HG02885 (cell line): ENCODE data around the gene IGSF9.

Source experiments
- ATAC-seq: cut with Tn5 transposase; IDR thresholded peaks from one replicate; pipeline ENCODE4 v1.9.1; 2021; ENCODE audit warnings: mild to moderate bottlenecking; ENCODE audit not compliant: unreplicated experiment, poor library complexity

Gene IGSF9

GRCh38 chr1:159881622-159882526 lies 63.5 kb downstream of the IGSF9 start:
- ATAC-seq = no peak

- no peak for ATAC-seq
These were observed 65.0 kb downstream of the IGSF9 start for GRCh38 chr1:159880430-159880829.

- no peak for ATAC-seq
These were observed 65.4 kb downstream of the IGSF9 start for GRCh38 chr1:159879977-159880376.

GRCh38 chr1:159879136-159879535 lies 66.3 kb downstream of the IGSF9 start:
- no peak for ATAC-seq

GRCh38 chr1:159877695-159878444 lies 67.5 kb downstream of the IGSF9 start:
- ATAC-seq = no peak
